GM12892 (cell line): ENCODE results near the gene CGB8.

Experiments
- POLR2AphosphoS5 ChIP-seq: IDR thresholded peaks from 2 replicates; pipeline ENCODE4 v1.6.1; 2011; ENCODE audit warnings: low read depth, low read length, control low read depth
- TAF1 ChIP-seq: IDR thresholded peaks from 2 replicates; pipeline ENCODE4 v1.6.1; 2011; ENCODE audit warnings: low read depth, mild to moderate bottlenecking, control low read depth, low read length, borderline replicate concordance

DNA sequence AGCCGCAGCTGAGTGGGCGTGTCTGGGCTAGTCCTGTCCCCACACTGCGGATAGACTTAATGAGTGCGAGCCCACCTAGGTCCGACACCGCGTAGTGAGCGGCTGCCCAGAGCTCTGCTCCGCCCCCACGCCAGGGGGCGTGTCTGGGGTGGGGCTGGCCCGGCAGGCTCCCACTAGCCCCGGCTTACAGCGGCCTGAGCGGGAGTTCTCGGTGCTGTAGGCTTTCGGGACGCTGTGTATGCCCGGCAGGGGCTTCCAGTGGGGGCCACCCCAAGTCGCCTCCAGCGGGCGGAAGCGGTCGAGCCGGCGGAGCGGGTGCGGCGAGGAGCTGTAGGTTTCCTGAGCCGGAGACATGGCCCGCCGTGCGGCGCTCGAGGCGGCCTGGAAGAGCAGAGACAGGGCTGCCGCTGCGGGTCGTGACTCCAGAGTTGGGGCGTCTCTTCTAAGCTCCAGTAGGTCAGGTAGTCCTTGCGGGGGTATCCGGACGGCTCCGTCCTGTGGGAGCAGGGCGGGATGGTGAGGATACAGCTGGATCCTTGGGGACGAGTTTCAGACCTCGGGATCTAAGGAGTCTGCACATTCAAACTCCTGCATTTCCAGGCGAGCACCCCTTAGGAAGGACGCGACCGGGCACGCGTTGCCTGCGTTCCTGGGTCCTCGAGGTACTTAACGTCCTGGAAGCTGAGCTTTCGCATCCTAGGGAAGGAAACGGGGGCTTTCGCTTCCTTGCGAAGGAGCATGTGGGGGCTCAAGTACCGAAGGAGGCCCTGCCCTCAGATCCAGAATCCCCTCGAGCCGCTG is 7.4 kb upstream of the CGB8 start:
- no peak for TF ChIP-seq POLR2AphosphoS5
- no peak for TF ChIP-seq TAF1
